Smooth muscle cell (in vitro differentiated cells): ENCODE measurements around the gene RET. TPM values are rescaled to one million over a fixed set of nuclear protein-coding genes. Genes with fewer than 3 reads are reported as not detected.

Source experiments
- DNase-seq: peaks from one replicate; lab custom pipeline; 2025; ENCODE audit not compliant: unreplicated experiment; lab: John Stamatoyannopoulos, UW
- H2AFZ ChIP-seq: fragments of 200-600 bp; sonication (generic); 2 replicates; pipeline ENCODE4 v1.6.0; 2016; ENCODE audit warnings: antibody characterized with exemption, low read depth, mild to moderate bottlenecking
- H3F3A ChIP-seq: fragments of 200-600 bp; sonication (generic); 2 replicates; pipeline ENCODE4 v1.6.0; 2017; ENCODE audit warnings: antibody characterized with exemption, low read depth
- H3K27ac ChIP-seq: fragments of 200-600 bp; sonication (generic); 2 replicates; pipeline ENCODE4 v1.5.1; 2016; ENCODE audit warnings: low read depth, mild to moderate bottlenecking
- H3K27me3 ChIP-seq: fragments of 200-600 bp; sonication (generic); 2 replicates; pipeline ENCODE4 v1.6.1; 2016; ENCODE audit warnings: low read depth, mild to moderate bottlenecking
- H3K36me3 ChIP-seq: fragments of 200-600 bp; sonication (generic); 2 replicates; pipeline ENCODE4 v1.5.1; 2016; ENCODE audit warnings: low read depth
- H3K4me1 ChIP-seq: fragments of 200-600 bp; sonication (generic); 2 replicates; pipeline ENCODE4 v1.5.1; 2016; ENCODE audit warnings: low read depth
- H3K4me2 ChIP-seq: fragments of 200-600 bp; sonication (generic); 2 replicates; pipeline ENCODE4 v1.6.0; 2016; ENCODE audit warnings: mild to moderate bottlenecking
- H3K4me3 ChIP-seq: fragments of 200-600 bp; sonication (generic); 2 replicates; pipeline ENCODE4 v1.5.1; 2016; ENCODE audit warnings: mild to moderate bottlenecking
- H3K79me2 ChIP-seq: fragments of 200-600 bp; sonication (generic); 2 replicates; pipeline ENCODE4 v1.6.0; 2016; ENCODE audit warnings: low read depth, mild to moderate bottlenecking
- H3K9ac ChIP-seq: fragments of 200-600 bp; sonication (generic); 2 replicates; pipeline ENCODE4 v1.6.0; 2016; ENCODE audit warnings: low read depth
- H3K9me3 ChIP-seq: fragments of 200-600 bp; sonication (generic); replicated peaks from 2 replicates; pipeline ENCODE4 v1.5.1; 2016; ENCODE audit warnings: low read depth
- H4K20me1 ChIP-seq: fragments of 200-600 bp; sonication (generic); 2 replicates; pipeline ENCODE4 v1.6.0; 2016; ENCODE audit warnings: low read depth
- CTCF ChIP-seq: fragments of 200-600 bp; sonication (generic); IDR thresholded peaks from 2 replicates; pipeline ENCODE4 v1.5.1; 2017; ENCODE audit warnings: borderline replicate concordance, mild to moderate bottlenecking, antibody characterized with exemption; ENCODE audit not compliant: insufficient read depth, poor library complexity, severe bottlenecking
- WGBS: methylation state at CpG from one replicate; pipeline ENCODE4 v1.1.7; 2016; ENCODE audit warnings: low lambda C conversion rate; 5-methylcytosine and 5-hydroxymethylcytosine counted together
- polyA plus RNA-seq: library from polyadenylated mRNA; unstranded; fragments of >200 nt; fragmentation: Nextera tagmentation; extraction: Ambion mirVana; gene quantifications from 2 replicates; pipeline ENCODE4 v1.2.1, GENCODE V29; 2016
- total RNA-seq: library from RNA; depleted of rRNA; stranded (reverse); fragments of >200 nt; gene quantifications from 2 replicates; pipeline ENCODE4 v1.2.3, GENCODE V29; 2014

RET gene
- total and polyA plus RNA-seq, 2 experiments from 2014 or later, result 0.70 to 0.94 TPM

GRCh38 chr10:43109671-43110249 lies 32.9 kb downstream of the RET start:
- TF ChIP-seq CTCF, result no peak
- H2AFZ ChIP-seq, result no peak overlapping the region
- H3K27ac ChIP-seq, result no peak overlapping the region
- no peaks in the 10 kb centered on the region for H3K9me3 ChIP-seq
- 88% methylated on average over 20 of the region's 20 CpGs for WGBS
- H3K79me2 ChIP-seq, result no peaks in the 10 kb centered on the region
- no peaks in the 10 kb centered on the region for H3K4me1 ChIP-seq
- DNase-seq, result no peak
- H3K27me3 ChIP-seq, result no peaks in the 10 kb centered on the region
- H3K4me2 ChIP-seq, result no peak overlapping the region
- no peaks in the 10 kb centered on the region for H3F3A ChIP-seq
- H3K36me3 ChIP-seq, result no peaks in the 10 kb centered on the region
- H3K4me3 ChIP-seq, result no peak overlapping the region
- no peaks in the 10 kb centered on the region for H4K20me1 ChIP-seq
- no peak overlapping the region for H3K9ac ChIP-seq

GRCh38 chr10:43110338-43111071 lies 33.6 kb downstream of the RET start:
- 56% methylated on average over 7 of the region's 7 CpGs for WGBS
- Histone ChIP-seq H3K27ac (no peak overlapping the region), H3K4me3 (no peak overlapping the region), H4K20me1 (no peaks in the 10 kb centered on the region), H3K9ac (no peak overlapping the region), H3F3A (no peaks in the 10 kb centered on the region), H3K27me3 (no peaks in the 10 kb centered on the region), H3K4me2 (no peak overlapping the region), H3K79me2 (no peaks in the 10 kb centered on the region), H3K9me3 (no peaks in the 10 kb centered on the region), H3K4me1 (no peaks in the 10 kb centered on the region), H2AFZ (peak overlapping the region; percentile 77), H3K36me3 (no peaks in the 10 kb centered on the region)
- no peak for DNase-seq
- no peak for TF ChIP-seq CTCF

- Histone ChIP-seq H3K4me2 (no peak overlapping the region), H3K36me3 (no peaks in the 10 kb centered on the region), H3K4me3 (no peak overlapping the region), H3K4me1 (no peaks in the 10 kb centered on the region), H3K9me3 (no peaks in the 10 kb centered on the region), H3K27me3 (no peaks in the 10 kb centered on the region), H3K27ac (no peak overlapping the region), H2AFZ (no peak overlapping the region), H3K79me2 (no peaks in the 10 kb centered on the region), H3K9ac (no peak overlapping the region), H4K20me1 (no peaks in the 10 kb centered on the region), H3F3A (no peaks in the 10 kb centered on the region)
- no peak for TF ChIP-seq CTCF
- 95% methylated on average over 11 of the region's 11 CpGs for WGBS
- DNase-seq, result no peak
Measured at GRCh38 chr10:43111101-43111500, 34.2 kb downstream of the RET start.
